Measurements from ENCODE around the gene ATP6V0E2.
"Not testable (repeated sequence)": the region's sequence is repeated elsewhere in the genome, so short reads cannot be mapped to it uniquely, and the experiment has no call there.

The ATP6V0E2 gene

GRCh38 chr7:149880638-149881311, 7.0 kb downstream of the ATP6V0E2 start:
- DNase-seq: no peak

GRCh38 chr7:149881328-149882247, 7.8 kb downstream of the ATP6V0E2 start:
- no peak for DNase-seq

DNA sequence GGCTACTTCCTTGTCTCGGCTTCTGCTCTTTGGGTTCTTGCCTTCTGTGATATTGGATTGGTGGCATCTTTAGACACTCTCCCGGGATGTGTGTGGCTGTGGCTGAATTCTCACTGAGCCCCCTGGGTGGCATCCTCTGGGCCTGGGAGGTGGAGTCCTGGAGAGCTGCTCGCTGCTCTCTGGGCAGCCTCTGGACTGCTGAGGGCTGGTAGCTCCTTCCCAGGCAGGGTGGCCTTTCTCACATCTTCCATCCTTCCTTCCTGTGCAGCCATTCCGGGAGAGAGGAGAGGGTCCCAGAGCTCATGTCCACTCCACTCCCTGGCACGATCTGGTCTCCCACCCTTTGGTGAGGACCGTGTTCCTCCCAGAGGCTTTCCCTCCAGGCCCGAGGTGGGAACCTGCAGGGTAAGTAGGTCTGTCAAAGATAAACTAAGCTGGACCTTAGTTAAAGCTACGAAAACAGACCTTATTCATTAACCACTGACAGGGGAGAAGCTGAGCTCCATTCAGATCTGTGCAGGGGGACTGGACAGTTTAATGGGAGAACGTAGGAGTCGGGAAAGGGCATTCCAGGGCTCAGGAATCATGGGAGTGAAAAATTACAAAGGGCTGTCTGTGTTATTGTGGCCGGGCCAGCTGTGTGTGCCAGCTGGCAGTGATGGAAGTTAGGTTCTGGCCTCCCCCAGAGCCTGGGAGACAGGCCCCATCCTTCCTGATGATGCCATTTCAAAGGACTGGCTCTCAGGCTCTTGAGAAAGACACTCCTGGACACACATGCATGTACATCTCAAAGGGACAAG, 8.7 kb downstream of the ATP6V0E2 start:
- DNase-seq: no peak

GRCh38 chr7:149883048-149883438, 9.3 kb downstream of the ATP6V0E2 start:
- no peak for DNase-seq

DNA sequence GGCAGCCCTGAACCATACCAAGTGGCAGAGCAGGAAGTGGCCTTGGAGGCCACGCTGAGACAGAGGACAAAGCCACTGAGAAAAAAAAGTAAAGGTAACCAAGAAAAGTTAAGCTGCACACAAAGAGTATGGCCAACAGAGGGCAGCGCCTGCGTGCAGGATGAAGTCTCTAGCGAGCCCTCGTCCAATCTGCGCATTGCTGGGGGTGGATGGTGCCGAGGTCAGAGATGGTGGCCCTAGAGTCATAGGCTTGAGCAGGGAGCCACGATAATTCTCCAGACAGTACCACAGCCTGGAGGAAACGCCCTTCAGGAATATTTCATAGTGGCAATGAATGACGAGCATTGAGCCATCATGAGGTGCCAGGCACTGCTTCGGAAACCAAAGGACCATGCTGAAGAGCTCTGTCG, 9.7 kb downstream of the ATP6V0E2 start:
- no peak for DNase-seq

- no peak for DNase-seq
These were observed 10.2 kb downstream of the ATP6V0E2 start for GRCh38 chr7:149884016-149884415.

DNA sequence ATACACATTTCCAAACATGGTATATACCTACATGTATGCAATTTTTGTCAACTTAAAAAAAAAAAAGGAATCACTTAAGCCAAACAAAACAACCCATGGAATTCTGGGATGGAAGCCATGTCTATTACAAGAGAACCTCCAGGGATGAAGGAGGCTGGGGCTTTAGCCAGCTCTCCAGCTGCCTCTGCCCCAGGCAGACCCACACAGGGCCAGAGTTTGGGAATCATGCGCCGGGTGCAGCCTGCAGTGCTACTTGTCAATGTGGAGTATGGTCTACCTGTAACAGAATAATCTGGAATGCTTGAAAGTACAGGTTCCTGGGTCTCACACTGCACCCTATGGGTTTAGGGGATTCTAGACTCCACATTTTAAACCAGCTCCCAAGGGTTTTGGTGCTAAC, 10.8 kb downstream of the ATP6V0E2 start:
- DNase-seq: no peak

DNA sequence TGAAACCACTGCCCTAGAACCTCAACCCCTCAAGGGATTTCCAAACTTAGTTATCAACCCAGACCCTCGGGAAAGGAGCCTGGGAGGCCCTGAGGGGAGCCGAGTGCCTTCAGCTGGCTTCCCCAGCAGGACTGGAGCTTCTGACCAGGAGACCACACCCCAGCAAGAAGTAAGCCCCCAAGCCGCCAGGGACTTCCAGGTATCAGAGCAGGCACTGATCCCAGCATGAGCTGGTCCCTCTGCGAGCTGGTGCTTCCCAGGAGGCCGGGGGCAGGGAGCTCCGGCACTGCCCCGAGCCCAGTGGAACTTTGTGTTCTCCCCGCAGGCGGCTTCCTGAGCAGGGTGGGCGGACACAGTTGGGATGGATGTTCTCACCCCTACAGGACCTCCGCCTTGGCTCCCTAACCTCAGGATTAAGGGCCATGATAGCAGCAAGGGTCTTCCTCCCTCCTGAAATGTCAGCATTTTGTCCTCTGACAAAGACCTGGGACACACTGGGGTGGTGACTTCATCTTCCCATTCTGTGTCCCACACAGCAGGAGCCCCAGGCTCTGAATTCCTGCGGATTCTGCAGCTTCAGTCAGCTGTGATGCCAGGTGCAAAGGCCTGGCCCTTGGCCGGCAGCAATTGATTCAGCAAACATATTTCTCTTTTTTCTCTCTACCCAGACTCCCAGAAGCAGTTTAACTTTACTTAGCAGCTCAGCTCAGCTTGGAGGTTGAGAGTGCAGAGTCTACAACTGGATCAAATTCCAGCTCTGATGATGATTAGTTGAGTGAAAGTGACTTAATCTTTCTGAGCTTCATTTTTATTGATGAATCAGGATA, 11.6 kb downstream of the ATP6V0E2 start:
- DNase-seq: no peak

DNA sequence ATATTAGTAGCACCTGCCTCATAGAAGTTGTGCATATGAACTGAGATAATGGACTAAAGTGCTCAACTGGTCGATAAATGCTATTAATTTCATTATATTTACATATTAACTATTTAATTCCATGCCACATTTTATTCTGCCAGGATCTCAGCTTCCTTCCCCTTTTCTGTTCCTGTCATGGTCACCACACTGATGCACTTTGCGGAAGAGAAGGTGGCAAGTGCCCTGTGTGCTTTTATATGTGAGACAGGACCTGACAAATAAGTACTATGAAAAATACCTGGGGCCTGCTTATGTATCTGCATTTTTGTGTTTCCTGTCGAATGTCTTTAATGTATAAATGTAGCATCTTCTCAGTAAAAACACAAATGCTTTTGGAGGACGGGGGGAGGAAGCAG, 12.2 kb downstream of the ATP6V0E2 start:
- no peak for DNase-seq

- DNase-seq: no peak
These were observed 13.5 kb downstream of the ATP6V0E2 start for GRCh38 chr7:149887311-149887710.

DNA sequence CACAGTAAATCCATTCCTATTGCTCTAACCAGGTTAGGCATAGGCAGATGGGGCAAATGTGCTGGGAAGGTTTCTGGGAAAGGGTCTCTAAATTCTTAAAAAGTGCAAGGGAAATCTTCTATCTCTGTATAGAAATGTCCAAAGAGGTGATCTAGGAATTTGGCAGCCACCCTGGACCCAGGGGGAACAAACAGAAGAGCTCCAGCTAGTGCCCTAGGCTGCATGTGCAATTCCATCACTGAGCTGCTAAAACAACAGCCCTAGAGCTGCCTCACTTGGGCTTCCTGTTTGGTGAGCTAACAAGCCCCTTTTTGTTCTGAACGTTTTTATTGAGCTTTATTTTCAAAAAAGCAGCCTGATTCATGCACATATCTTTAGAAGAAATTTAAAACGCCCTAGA, 16.9 kb downstream of the ATP6V0E2 start:
- DNase-seq: not testable (repeated sequence)

- not testable (repeated sequence) for DNase-seq
These were observed 21.2 kb downstream of the ATP6V0E2 start for GRCh38 chr7:149894957-149895356.

DNA sequence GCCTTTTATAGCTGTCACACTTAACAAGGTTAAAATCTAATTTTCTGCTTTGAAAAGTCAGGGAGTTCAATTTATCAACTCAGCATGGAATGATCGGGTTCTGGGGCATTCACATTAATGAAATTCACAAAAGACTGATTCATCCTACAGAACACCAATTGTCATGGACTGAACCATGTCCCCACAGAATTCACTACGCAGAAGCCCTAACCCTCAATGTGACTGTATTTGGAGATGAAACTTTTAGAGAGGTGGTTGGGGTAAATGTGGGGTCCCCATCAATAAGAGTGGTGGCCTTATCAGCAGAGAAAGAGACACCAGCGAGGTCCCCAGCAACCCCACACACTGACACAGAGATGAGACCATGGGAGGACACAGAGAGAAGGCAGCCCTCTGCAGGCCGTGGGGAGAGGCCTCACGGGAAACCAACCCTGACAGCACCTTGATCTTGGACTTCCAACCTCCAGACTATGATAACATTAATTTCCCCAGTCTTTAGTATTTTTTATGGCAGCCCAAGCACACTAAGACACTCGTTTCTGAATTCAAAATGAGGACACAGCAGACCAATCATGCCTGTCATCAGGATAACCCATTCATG, 34.1 kb downstream of the ATP6V0E2 start:
- not testable (repeated sequence) for DNase-seq

- not testable (repeated sequence) for DNase-seq
These were observed 36.5 kb downstream of the ATP6V0E2 start for GRCh38 chr7:149910219-149910618.

DNA sequence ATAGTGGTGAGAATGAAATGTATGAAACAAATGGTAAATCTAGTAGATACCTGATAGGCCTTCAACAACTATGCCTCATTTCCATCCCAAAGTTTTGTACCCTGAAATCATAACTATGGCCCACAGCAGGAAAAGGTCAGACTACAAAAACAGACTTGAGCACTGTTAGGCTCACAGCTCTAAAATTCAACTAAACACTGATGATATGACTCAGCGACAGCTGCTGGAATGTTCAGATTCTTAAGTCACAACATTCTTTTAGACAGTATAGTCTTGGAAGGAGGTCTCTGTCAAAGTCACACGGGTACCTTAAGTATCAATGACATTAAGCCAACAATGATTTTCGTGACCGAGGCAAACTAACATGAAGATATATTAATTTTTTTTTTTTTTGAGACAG, 38.4 kb downstream of the ATP6V0E2 start:
- DNase-seq: not testable (repeated sequence)

- DNase-seq: not testable (repeated sequence)
These were observed 52.6 kb downstream of the ATP6V0E2 start for GRCh38 chr7:149926414-149926813.
